SK-N-MC (cell line): ENCODE data around the gene NDUFA7.

Experiments
- EZH2 ChIP-seq: fragments of 200-600 bp; sonication (generic); IDR thresholded peaks from one replicate; pipeline ENCODE4 v1.6.1; 2017; ENCODE audit warnings: antibody characterized with exemption
- POLR2AphosphoS5 ChIP-seq: IDR thresholded peaks from 2 replicates; pipeline ENCODE4 v1.6.1; 2012; ENCODE audit warnings: mild to moderate bottlenecking, low read depth, low read length, borderline replicate concordance

- no peak for TF ChIP-seq EZH2
- no peak for TF ChIP-seq POLR2AphosphoS5
These were observed 12.0 kb upstream of the NDUFA7 start for GRCh38 chr19:8332976-8333766.
